GM23248 (cell line): Measurements from ENCODE around the gene RECQL5.

ENCODE experiments used
- EZH2 ChIP-seq: fragments of 200-600 bp; sonication (generic); IDR thresholded peaks from 2 replicates; pipeline ENCODE4 v1.6.1; 2018; ENCODE audit warnings: antibody characterized with exemption, mild to moderate bottlenecking; ENCODE audit not compliant: insufficient read depth, poor library complexity, severe bottlenecking
- EZH2phosphoT487 ChIP-seq: fragments of 200-600 bp; sonication (generic); IDR thresholded peaks from 2 replicates; pipeline ENCODE4 v1.6.1; 2018; ENCODE audit warnings: antibody characterized with exemption, moderate library complexity, mild to moderate bottlenecking, low read depth; ENCODE audit not compliant: insufficient read depth

DNA sequence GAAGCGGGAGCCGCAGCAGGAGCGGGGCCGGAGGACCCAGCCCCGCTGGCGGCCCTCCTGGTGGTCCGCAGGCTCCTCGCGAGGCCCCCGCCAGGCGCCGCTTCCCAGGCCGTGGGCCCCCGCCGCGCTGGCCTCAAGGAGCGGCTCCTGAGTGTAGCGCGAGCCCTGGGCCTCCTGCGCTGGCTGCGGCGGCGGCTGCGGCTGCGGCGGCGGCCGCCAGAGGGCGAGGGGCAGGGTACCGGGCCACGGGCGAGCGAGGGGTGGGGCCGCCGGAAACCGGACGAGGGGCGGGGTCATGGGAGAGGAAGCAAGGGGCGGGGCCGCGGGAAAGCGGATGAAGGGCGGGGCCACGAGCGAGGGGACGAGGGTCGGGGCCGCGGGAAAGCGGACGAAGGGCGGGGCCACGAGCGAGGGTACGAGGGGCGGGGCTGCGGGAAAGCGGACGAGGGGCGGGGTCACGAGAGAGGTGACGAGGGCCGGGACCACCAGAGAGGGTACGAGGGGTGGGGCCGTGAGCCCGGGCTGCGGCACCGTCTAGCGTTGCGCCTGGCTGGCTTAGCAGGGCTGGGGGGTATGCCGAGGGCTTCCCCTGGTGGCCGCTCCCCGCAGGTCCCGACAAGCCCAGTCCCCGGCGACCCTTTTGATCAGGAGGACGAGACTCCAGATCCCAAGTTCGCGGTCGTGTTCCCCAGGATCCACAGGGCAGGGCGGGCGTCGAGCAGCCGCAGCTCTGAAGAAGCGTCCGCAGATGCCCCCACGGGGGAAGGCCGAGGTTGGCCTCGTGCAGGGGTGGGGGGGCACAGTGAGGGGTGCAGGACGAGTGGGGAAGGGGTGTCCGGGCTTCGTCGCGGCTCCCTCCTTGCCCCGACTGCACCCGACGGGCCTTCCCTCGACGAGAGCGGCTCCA, 77.7 kb downstream of the RECQL5 start:
- TF ChIP-seq EZH2phosphoT487 (no peak), EZH2 (no peak)
